HepG2 (cell line): ENCODE results near the gene NMT2. TPM values are rescaled to one million over a fixed set of nuclear protein-coding genes. Genes with fewer than 3 reads are reported as not detected.

ENCODE experiments used
- ATAC-seq: fragments of 200-7000 bp; cut with Tn5 transposase; 3 replicates; pipeline ENCODE4 v1.9.1; 2020; ENCODE audit warnings: mild to moderate bottlenecking, moderate library complexity
- BruUV-seq: library from RNA; stranded (reverse); fragments of 400-500 nt; replicated peaks from 2 replicates; lab custom pipeline; 2021; lab: Mats Ljungman, UMichigan
- CTCF ChIA-PET: fragments of 300-600 bp; formaldehyde crosslinking; extraction: SDS; loops from one replicate; lab custom pipeline; 2021; ENCODE audit warnings: low total read pairs, inconsistent platforms, low intra/inter-chr PET ratio; lab: Yijun Ruan, JAX
- POLR2A ChIA-PET: fragments of 350-600 bp; sonication (Branson Sonifier 250); formaldehyde crosslinking; loops from one replicate; lab custom pipeline; 2020; ENCODE audit warnings: antibody characterized with exemption, inconsistent platforms; lab: Yijun Ruan, JAX
- DNase-seq: peaks from one replicate; pipeline ENCODE4 v3.0.0-alpha.2; 2015; ENCODE audit warnings: low spot score
- FAIRE-seq: peaks from 3 replicates; lab custom pipeline; 2011; peaks lifted over from hg19 to GRCh38; lab: Jason Lieb, UNC
- H2AFZ ChIP-seq: one replicate; pipeline ENCODE4 v1.6.1; 2011; ENCODE audit warnings: low read length, inconsistent platforms
- H3K27ac ChIP-seq: fragments of 300-600 bp; 3 replicates; pipeline ENCODE4 v1.8.0; 2011; ENCODE audit warnings: mixed run types, mild to moderate bottlenecking, mixed read lengths, low read length, inconsistent platforms; ENCODE audit not compliant: insufficient read depth; ENCODE audit errors: extremely low read length
- H3K27me3 ChIP-seq, 2 experiments: fragments of 200-600 bp in 1 of 2; 2 replicates in 1 of 2; 3 replicates in 1 of 2; pipeline versions ENCODE4 v1.6.0 to v1.8.0; 2011; ENCODE audit warnings: low read length in 2 of 2, mild to moderate bottlenecking in 2 of 2, moderate library complexity in 2 of 2, inconsistent platforms in 1 of 2; ENCODE audit not compliant: insufficient read depth in 2 of 2, control insufficient read depth in 1 of 2
- H3K36me3 ChIP-seq, 2 experiments: fragments of 200-600 bp in 1 of 2; replicated peaks in 1 of 2; 2 replicates in 1 of 2; 3 replicates in 1 of 2; pipeline versions ENCODE4 v1.5.1 to v1.8.0; 2011; ENCODE audit warnings: low read length in 2 of 2, inconsistent platforms in 1 of 2; ENCODE audit not compliant: insufficient read depth in 2 of 2, control insufficient read depth in 1 of 2
- H3K4me1 ChIP-seq: 2 replicates; pipeline ENCODE4 v1.5.1; 2012; ENCODE audit warnings: low read length, inconsistent platforms; ENCODE audit not compliant: insufficient read depth
- H3K4me2 ChIP-seq: 2 replicates; pipeline ENCODE4 v1.6.0; 2011; ENCODE audit warnings: low read depth, low read length, inconsistent platforms
- H3K4me3 ChIP-seq, 3 experiments: fragments of 200-600 bp in 1 of 3; sonication (generic), shearing (Covaris generic) in 1 of 3; replicated peaks in 1 of 3; 2 replicates each; pipeline ENCODE4 v1.5.1; 2011 to 2016; ENCODE audit warnings: low read length in 3 of 3, inconsistent platforms in 2 of 3, low read depth in 2 of 3, mild to moderate bottlenecking in 2 of 3, control low read depth in 1 of 3, mixed read lengths in 1 of 3; ENCODE audit not compliant: insufficient read depth in 1 of 3
- H3K79me2 ChIP-seq: one replicate; pipeline ENCODE4 v1.6.1; 2011; ENCODE audit warnings: low read length, inconsistent platforms; ENCODE audit not compliant: insufficient read depth
- H3K9ac ChIP-seq: 2 replicates; pipeline ENCODE4 v1.6.0; 2011; ENCODE audit warnings: mild to moderate bottlenecking, low read depth, low read length, inconsistent platforms; ENCODE audit not compliant: insufficient read depth
- H3K9me3 ChIP-seq: 2 replicates; pipeline ENCODE4 v1.5.1; 2012; ENCODE audit warnings: mild to moderate bottlenecking, low read length
- H4K20me1 ChIP-seq: 2 replicates; pipeline ENCODE4 v1.6.0; 2011; ENCODE audit warnings: inconsistent platforms, mild to moderate bottlenecking, low read length, moderate library complexity; ENCODE audit not compliant: insufficient read depth
- CEBPB ChIP-seq: IDR thresholded peaks from 2 replicates; pipeline ENCODE4 v1.6.1; 2011; ENCODE audit warnings: low read depth, low read length, improper control_type of control experiment, borderline replicate concordance
- FOSL2 ChIP-seq: sonication (generic); formaldehyde crosslinking; IDR thresholded peaks from 2 replicates; pipeline ENCODE4 v1.4.0; 2020; ENCODE audit warnings: missing genetic modification reagents
- GATAD2A ChIP-seq: IDR thresholded peaks from 2 replicates; pipeline ENCODE4 v1.6.1; 2016
- HNF4A ChIP-seq: sonication (generic); formaldehyde crosslinking; IDR thresholded peaks from 2 replicates; pipeline ENCODE4 v1.4.0; 2020; ENCODE audit warnings: missing genetic modification reagents
- MIER2 ChIP-seq: IDR thresholded peaks from 2 replicates; pipeline ENCODE4 v1.6.1; 2016; ENCODE audit warnings: missing biosample characterization, missing genetic modification reagents
- NCOA2 ChIP-seq: sonication (generic); formaldehyde crosslinking; IDR thresholded peaks from 2 replicates; pipeline ENCODE4 v1.8.0; 2022; ENCODE audit warnings: inconsistent platforms
- NR2F1 ChIP-seq, 2 experiments: fragments of 450-650 bp in 1 of 2; formaldehyde crosslinking in 1 of 2; IDR thresholded peaks; 2 replicates each; pipeline versions ENCODE4 v1.5.0 to v1.6.1; 2016 to 2020; ENCODE audit warnings: mild to moderate bottlenecking in 1 of 2, missing compliant biosample characterization in 1 of 2, missing genetic modification reagents in 1 of 2, moderate library complexity in 1 of 2
- NR2F6 ChIP-seq, 2 experiments: IDR thresholded peaks; 2 replicates each; pipeline ENCODE4 v1.6.1; 2016; ENCODE audit warnings: antibody characterized with exemption in 1 of 2, mild to moderate bottlenecking in 1 of 2
- SAP130 ChIP-seq: IDR thresholded peaks from 2 replicates; pipeline ENCODE4 v1.6.1; 2016; ENCODE audit warnings: low read depth
- ZKSCAN1 ChIP-seq: fragments of 150-350 bp; IDR thresholded peaks from 2 replicates; pipeline ENCODE4 v1.6.1; 2014; ENCODE audit warnings: low read length
- ZNF337 ChIP-seq: sonication (generic); formaldehyde crosslinking; IDR thresholded peaks from 2 replicates; pipeline ENCODE4 v1.5.1; 2020; ENCODE audit warnings: missing genetic modification reagents, low read depth, mild to moderate bottlenecking, borderline replicate concordance
- ZNF343 ChIP-seq: sonication (generic); formaldehyde crosslinking; IDR thresholded peaks from 2 replicates; pipeline ENCODE4 v1.4.0; 2020; ENCODE audit warnings: mild to moderate bottlenecking, missing genetic modification reagents
- ZNF644 ChIP-seq: IDR thresholded peaks from 2 replicates; pipeline ENCODE4 v1.6.1; 2016; ENCODE audit warnings: low read depth
- ZNF766 ChIP-seq: sonication (generic); formaldehyde crosslinking; IDR thresholded peaks from 2 replicates; pipeline ENCODE4 v1.5.0; 2020; ENCODE audit warnings: missing genetic modification reagents, borderline replicate concordance
- WGBS: methylation state at CpG from one replicate; pipeline ENCODE4 v1.1.6; 2017; ENCODE audit warnings: low lambda C conversion rate; 5-methylcytosine and 5-hydroxymethylcytosine counted together
- in situ Hi-C: cut with HindIII; loops from 2 replicates; pipeline ENCODE4 v1.10.0; 2017; ENCODE audit warnings: low pct_unique_long_range_greater_than_20kb; ENCODE audit not compliant: extremely low pct_ligation_motif_present
- intact Hi-C: fragments of 100-400 bp; cut with micrococcal nuclease; formaldehyde crosslinking; loops from one replicate; pipeline ENCODE4 v1.10.0; 2022; ENCODE audit not compliant: unreplicated experiment
- polyA plus RNA-seq, 8 experiments: library from polyadenylated mRNA; depleted of rRNA in 3 of 8; stranded (reverse) in 7 of 8; unstranded in 1 of 8; fragments of >200 nt; fragmentation: Illumina TruSeq in 4 of 8; extraction: Trizol in 4 of 8; gene quantifications; 2 replicates each; pipeline versions ENCODE4 v1.2.1 to v1.2.3, GENCODE V29; 2011 to 2016; ENCODE audit warnings: low read depth in 4 of 8, missing spikeins in 1 of 8, mixed read lengths in 1 of 8; ENCODE audit not compliant: insufficient read depth in 1 of 8
- total RNA-seq, 5 experiments: library from RNA; depleted of rRNA; stranded (reverse); fragments of >200 nt; fragmentation: Illumina TruSeq; extraction: Trizol; gene quantifications; 2 replicates each; pipeline ENCODE4 v1.2.3, GENCODE V29; 2016; ENCODE audit warnings: low read depth in 1 of 5
- TF ChIP-seq, protein P1 (sequence below), 2 experiments: fragments of 450-650 bp in 1 of 2; sonication (generic) in 1 of 2; formaldehyde crosslinking; IDR thresholded peaks; 2 replicates each; pipeline versions ENCODE4 v1.5.0 to v1.8.0; 2020 to 2022; ENCODE audit warnings: mild to moderate bottlenecking in 1 of 2, missing genetic modification reagents in 1 of 2
- TF ChIP-seq, protein P2 (sequence below): sonication (generic); formaldehyde crosslinking; conservative IDR thresholded peaks from 2 replicates; pipeline ENCODE4 v1.4.0; 2020; ENCODE audit warnings: mild to moderate bottlenecking, missing genetic modification reagents, moderate library complexity

NMT2 gene
- total and polyA plus RNA-seq, 2 of the 13 experiments (the other 11 are each of a cell fraction or from before 2014, with no cell fraction given), result 10.1 to 23.8 TPM

DNA sequence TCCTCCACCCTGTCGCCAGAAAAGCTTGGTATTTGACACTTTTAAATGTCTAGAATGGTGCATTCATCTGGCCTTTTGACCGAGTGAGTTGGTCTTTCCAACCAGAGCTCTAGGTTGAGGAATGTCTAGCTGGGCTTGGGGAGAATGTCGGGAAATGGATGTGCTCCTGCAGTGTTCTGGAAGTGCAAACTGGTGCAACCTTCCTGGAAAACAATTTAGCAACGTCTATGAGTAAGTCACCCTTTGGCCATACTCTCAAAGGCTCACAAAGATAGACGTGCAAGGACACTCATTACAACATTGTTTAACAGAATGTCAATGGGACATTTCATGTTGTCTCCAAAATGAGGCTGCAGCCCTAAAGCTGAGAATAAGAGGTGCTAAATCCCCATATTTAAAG lies 12.2 kb upstream of the NMT2 start (continued):
- peak; percentile 28; the same call in 1 of the 2 replicates for TF ChIP-seq GATAD2A
- TF ChIP-seq MIER2 (CRISPR knock-in tag), result no peak
- TF ChIP-seq, protein P1, sequence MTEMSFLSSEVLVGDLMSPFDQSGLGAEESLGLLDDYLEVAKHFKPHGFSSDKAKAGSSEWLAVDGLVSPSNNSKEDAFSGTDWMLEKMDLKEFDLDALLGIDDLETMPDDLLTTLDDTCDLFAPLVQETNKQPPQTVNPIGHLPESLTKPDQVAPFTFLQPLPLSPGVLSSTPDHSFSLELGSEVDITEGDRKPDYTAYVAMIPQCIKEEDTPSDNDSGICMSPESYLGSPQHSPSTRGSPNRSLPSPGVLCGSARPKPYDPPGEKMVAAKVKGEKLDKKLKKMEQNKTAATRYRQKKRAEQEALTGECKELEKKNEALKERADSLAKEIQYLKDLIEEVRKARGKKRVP (CRISPR knock-in tag; IDR thresholded peaks at IDR 0.05), result peak in 1 of 2 experiments; percentile 52; a peak in 2 of 4 replicates
- peak; percentile 19; the same call in 1 of the 2 replicates for TF ChIP-seq HNF4A (CRISPR knock-in tag)
- peak; percentile 23; the same call in 1 of the 2 replicates for TF ChIP-seq SAP130
- peak; percentile 88 for TF ChIP-seq FOSL2
- TF ChIP-seq ZNF644 (CRISPR knock-in tag), result 0 out of 2 replicates have a peak, but pooled peaks have one; percentile 34
- peak; percentile 32; the same call in 1 of the 2 replicates for TF ChIP-seq NCOA2 (CRISPR knock-in tag)
- no peak for TF ChIP-seq ZNF766 (CRISPR knock-in tag)
- TF ChIP-seq CEBPB, result peak; percentile 77

DNA sequence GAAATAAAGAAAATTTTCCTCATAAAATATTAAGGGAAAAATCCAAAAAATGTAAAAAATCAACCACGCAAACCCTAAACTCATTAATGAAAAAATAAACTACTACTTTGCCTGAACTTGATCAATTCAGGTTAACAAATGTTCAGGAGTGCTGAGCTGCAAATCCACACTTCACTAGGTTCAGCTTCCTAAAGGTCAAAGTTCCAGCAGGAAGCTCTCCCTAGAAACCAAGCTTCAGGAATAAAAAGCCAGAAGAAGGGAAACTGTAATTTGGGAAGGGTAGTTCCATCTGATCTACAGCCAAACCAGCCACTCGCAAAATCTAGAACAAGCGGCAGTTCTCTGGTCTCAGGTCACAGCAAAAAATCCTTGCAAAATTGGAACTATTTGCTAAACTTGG lies 7.8 kb upstream of the NMT2 start:
- Histone ChIP-seq H3K27ac (no peak overlapping the region), H3K79me2 (no peaks in the 10 kb centered on the region), H2AFZ (peak overlapping the region; percentile 50), H3K27me3 (no peaks in the 10 kb centered on the region; a peak in 1 of 5 replicates), H3K36me3 (no peaks in the 10 kb centered on the region), H3K4me1 (peaks cover 30% of the 10 kb centered on the region), H3K9me3 (no peaks in the 10 kb centered on the region), H3K4me2 (peak overlapping the region; percentile 58), H3K9ac (no peak overlapping the region), H4K20me1 (no peaks in the 10 kb centered on the region), H3K4me3 (no peak overlapping the region)
- ChIA-PET POLR2A (no interaction called here), CTCF (no interaction called here)
- in situ Hi-C loops, result no loop called here
- ATAC-seq, result no peak
- TF ChIP-seq NR2F6 (IDR thresholded peaks at IDR 0.05), result peak; percentile 21; the same call in 1 of the 2 replicates
- TF ChIP-seq NR2F6 (CRISPR knock-in tag; IDR thresholded peaks at IDR 0.05), result no peak
- TF ChIP-seq ZNF337 (CRISPR knock-in tag), result no peak
- TF ChIP-seq ZNF343 (CRISPR knock-in tag), result no peak
- TF ChIP-seq NR2F1 (CRISPR knock-in tag; IDR thresholded peaks at IDR 0.05), result 0 out of 4 replicates have a peak, but pooled peaks of 1 of the 2 experiments have one; percentile 26
- TF ChIP-seq, protein P2, sequence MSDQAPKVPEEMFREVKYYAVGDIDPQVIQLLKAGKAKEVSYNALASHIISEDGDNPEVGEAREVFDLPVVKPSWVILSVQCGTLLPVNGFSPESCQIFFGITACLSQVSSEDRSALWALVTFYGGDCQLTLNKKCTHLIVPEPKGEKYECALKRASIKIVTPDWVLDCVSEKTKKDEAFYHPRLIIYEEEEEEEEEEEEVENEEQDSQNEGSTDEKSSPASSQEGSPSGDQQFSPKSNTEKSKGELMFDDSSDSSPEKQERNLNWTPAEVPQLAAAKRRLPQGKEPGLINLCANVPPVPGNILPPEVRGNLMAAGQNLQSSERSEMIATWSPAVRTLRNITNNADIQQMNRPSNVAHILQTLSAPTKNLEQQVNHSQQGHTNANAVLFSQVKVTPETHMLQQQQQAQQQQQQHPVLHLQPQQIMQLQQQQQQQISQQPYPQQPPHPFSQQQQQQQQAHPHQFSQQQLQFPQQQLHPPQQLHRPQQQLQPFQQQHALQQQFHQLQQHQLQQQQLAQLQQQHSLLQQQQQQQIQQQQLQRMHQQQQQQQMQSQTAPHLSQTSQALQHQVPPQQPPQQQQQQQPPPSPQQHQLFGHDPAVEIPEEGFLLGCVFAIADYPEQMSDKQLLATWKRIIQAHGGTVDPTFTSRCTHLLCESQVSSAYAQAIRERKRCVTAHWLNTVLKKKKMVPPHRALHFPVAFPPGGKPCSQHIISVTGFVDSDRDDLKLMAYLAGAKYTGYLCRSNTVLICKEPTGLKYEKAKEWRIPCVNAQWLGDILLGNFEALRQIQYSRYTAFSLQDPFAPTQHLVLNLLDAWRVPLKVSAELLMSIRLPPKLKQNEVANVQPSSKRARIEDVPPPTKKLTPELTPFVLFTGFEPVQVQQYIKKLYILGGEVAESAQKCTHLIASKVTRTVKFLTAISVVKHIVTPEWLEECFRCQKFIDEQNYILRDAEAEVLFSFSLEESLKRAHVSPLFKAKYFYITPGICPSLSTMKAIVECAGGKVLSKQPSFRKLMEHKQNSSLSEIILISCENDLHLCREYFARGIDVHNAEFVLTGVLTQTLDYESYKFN (CRISPR knock-in tag), result peak; percentile 21; the same call in 1 of the 2 replicates
- TF ChIP-seq ZKSCAN1, result peak; percentile 6; the same call in 1 of the 2 replicates
- peak; percentile 44 for TF ChIP-seq HNF4A (CRISPR knock-in tag)
- DNase-seq, result no peak
- intact Hi-C loops, result no loop called here
- 59% methylated on average over 3 of the region's 3 CpGs for WGBS
- no TSS peak for BruUV-seq
- no peak for FAIRE-seq
